ENCODE data around the gene CENPT.
A peak's percentile ranks its signal among the peaks of the same experiment; 100 is the strongest.

CENPT gene

DNA sequence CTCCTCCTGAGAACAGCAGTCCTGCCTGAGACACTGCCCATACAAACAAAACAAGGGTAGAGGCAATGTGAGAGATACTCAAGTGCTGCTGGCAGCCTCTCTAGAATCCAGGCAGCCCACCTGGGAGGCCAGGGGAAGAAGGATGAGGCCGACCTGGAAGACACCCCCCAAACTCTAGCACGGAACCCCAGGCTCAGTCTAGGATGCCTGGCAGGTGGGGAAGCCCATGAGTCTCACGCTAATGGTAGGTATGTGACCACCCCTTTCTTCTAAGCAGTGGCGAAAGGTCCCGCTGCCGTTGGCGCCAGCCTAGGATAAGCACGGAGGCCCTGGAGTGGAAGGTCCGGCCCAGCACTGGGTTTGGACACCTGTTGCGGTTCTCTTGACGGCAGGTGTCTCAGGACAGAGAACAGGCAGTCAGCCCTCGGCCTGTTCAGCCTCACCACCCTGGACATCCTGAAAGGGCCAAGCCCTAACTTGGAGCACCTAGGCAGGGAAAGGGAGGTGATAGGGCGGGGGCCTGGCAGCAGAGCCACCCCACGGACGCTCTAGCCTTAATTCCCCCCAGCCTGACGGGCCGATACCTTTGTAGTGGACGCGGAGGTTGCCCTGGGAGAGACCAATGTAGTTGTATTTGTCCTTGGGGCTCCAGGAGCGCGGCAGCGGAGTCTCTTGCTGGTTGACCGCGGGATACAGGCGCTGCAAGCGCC lies 41.6 kb downstream of the CENPT start:
- no peak for DNase-seq

GRCh38 chr16:67804853-67805542 lies 42.5 kb downstream of the CENPT start:
- DNase-seq = no peak

DNA sequence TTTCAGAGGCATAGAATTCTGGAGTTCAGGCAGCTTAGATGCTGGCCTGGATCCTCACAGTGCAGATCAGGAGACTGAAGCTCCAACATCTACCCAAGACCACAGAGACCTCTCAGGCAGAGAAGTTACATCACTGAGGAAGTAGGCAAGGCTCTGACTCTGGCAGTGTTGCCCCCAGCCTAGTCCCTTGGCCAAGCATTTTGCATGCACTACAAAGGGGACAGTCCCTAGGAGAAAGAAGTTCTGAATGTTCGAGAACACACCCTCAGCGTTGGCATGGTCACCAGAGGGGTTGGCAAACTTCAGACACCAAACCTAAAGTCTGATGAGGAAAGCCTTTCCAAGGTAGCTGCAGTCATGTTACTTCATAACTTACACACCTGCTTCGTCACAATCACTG lies 43.6 kb downstream of the CENPT start:
- DNase-seq = no peak

- DNase-seq = peak; percentile 73
Measured at GRCh38 chr16:67801883-67802282, 45.6 kb downstream of the CENPT start.

- DNase-seq = no peak
Measured at GRCh38 chr16:67801241-67801640, 46.3 kb downstream of the CENPT start.

GRCh38 chr16:67800338-67800926 lies 47.1 kb downstream of the CENPT start:
- DNase-seq = no peak

- DNase-seq = no peak
Measured at GRCh38 chr16:67796099-67796718, 51.3 kb downstream of the CENPT start.

- DNase-seq = no peak
Measured at GRCh38 chr16:67790071-67790470, 57.4 kb downstream of the CENPT start.

DNA sequence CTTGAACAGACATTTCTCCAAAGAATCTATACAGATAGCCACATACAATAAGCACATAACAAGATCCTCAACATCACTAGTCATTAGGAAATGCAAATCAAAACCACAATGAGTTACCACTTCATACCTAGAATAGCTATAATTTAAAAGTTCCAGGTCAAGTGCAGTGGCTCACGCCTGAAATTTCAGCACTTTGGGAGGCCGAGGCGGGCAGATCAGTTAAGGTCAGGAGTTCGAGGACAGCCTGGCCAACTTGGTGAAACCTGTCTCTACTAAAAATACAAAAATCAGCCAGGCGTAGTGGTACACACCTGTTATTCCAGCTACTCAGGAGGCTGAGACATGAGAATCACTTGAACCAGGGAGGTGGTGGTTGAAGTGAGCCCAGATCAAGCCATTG lies 61.0 kb downstream of the CENPT start:
- DNase-seq = no peak

- no peak for DNase-seq
Measured at GRCh38 chr16:67783353-67783725, 64.2 kb downstream of the CENPT start.

GRCh38 chr16:67782567-67783352 lies 64.7 kb downstream of the CENPT start:
- no peak for DNase-seq

GRCh38 chr16:67781565-67781921 lies 66.0 kb downstream of the CENPT start:
- no peak for DNase-seq

DNA sequence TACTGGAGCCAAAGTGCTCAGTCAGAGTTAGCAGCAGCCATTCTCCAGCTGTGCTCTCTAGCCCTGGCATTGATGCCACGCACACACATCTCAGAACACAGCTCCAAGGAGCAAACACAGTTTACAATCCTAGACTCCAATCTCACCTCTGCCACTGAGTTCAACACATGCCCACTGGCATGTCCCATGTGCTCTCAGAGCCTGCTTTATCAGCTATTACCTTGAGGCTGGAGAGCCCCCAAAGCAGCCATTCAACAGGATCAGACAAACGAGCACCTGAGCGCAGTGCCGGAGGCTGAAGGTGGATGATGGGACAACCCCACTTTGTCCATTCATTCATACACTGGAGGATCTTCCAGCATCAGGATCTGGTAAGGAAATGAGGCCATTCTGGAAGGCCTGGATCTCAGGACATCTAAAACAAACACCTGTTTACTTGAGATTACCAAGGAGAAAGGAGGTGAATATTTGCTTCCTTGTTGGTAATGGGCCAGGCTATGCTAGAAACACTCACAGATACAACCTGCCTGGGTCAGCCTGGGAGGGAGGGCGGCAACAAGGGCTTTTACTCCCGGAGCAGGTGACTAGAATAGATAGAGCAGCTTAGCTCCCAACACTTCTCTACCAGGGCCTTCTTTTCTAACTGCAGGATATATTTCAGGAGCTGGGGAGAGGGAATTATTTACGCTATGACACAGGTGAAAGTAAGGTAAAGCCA lies 66.5 kb downstream of the CENPT start:
- DNase-seq = no peak

GRCh38 chr16:67779256-67780014 lies 68.1 kb downstream of the CENPT start:
- DNase-seq = no peak

Data from activated effector memory CD4-positive, alpha-beta T cell treated with anti-CD3 and anti-CD28 coated beads, Interleukin-2, amount 50 U/mL, for 16 hours (primary cell).